ENCODE data around the gene ZSWIM8.

DNA sequence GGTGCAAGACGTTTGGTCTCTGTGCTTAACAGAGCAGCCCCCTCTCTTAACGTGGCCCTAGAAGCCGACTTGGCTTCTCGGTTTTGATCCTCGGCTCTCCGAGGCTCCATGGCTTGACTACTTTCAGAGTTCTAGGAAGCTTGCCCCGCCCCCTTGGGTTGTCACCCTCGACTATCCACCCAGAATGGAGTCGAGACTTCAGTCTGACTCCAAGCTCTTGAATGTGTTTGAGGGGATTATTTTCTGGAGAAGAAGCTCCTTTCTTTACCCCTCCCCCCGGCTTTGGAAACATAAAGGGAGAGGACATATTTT lies 40.8 kb upstream of the ZSWIM8 start:
- TF ChIP-seq, protein P1, sequence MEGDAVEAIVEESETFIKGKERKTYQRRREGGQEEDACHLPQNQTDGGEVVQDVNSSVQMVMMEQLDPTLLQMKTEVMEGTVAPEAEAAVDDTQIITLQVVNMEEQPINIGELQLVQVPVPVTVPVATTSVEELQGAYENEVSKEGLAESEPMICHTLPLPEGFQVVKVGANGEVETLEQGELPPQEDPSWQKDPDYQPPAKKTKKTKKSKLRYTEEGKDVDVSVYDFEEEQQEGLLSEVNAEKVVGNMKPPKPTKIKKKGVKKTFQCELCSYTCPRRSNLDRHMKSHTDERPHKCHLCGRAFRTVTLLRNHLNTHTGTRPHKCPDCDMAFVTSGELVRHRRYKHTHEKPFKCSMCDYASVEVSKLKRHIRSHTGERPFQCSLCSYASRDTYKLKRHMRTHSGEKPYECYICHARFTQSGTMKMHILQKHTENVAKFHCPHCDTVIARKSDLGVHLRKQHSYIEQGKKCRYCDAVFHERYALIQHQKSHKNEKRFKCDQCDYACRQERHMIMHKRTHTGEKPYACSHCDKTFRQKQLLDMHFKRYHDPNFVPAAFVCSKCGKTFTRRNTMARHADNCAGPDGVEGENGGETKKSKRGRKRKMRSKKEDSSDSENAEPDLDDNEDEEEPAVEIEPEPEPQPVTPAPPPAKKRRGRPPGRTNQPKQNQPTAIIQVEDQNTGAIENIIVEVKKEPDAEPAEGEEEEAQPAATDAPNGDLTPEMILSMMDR (IDR thresholded peaks at IDR 0.05), result no peak
- TF ChIP-seq OVOL2 (CRISPR knock-in tag; IDR thresholded peaks at IDR 0.05; ENCODE audit: borderline replicate concordance) (no peak), ETV6 (CRISPR knock-in tag; IDR thresholded peaks at IDR 0.05) (no peak), NR2C2 (CRISPR knock-in tag; IDR thresholded peaks at IDR 0.05) (no peak), SMAD3 (CRISPR knock-in tag; IDR thresholded peaks at IDR 0.05; ENCODE audit: borderline replicate concordance) (no peak), ZNF263 (CRISPR knock-in tag; IDR thresholded peaks at IDR 0.05; ENCODE audit: low read depth) (no peak), E2F5 (CRISPR knock-in tag; IDR thresholded peaks at IDR 0.05) (no peak), ZNF416 (CRISPR knock-in tag; IDR thresholded peaks at IDR 0.05) (no peak), ATF3 (CRISPR knock-in tag; conservative IDR thresholded peaks at IDR 0.05) (no peak), ATF6 (CRISPR knock-in tag; IDR thresholded peaks at IDR 0.05) (no peak), MYBL2 (CRISPR knock-in tag; IDR thresholded peaks at IDR 0.05) (no peak)
- TF ChIP-seq, protein P2, sequence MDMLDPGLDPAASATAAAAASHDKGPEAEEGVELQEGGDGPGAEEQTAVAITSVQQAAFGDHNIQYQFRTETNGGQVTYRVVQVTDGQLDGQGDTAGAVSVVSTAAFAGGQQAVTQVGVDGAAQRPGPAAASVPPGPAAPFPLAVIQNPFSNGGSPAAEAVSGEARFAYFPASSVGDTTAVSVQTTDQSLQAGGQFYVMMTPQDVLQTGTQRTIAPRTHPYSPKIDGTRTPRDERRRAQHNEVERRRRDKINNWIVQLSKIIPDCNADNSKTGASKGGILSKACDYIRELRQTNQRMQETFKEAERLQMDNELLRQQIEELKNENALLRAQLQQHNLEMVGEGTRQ (CRISPR knock-in tag; IDR thresholded peaks at IDR 0.05), result no peak
- TF ChIP-seq, protein P3, sequence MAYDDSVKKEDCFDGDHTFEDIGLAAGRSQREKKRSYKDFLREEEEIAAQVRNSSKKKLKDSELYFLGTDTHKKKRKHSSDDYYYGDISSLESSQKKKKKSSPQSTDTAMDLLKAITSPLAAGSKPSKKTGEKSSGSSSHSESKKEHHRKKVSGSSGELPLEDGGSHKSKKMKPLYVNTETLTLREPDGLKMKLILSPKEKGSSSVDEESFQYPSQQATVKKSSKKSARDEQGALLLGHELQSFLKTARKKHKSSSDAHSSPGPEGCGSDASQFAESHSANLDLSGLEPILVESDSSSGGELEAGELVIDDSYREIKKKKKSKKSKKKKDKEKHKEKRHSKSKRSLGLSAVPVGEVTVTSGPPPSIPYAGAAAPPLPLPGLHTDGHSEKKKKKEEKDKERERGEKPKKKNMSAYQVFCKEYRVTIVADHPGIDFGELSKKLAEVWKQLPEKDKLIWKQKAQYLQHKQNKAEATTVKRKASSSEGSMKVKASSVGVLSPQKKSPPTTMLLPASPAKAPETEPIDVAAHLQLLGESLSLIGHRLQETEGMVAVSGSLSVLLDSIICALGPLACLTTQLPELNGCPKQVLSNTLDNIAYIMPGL (CRISPR knock-in tag; IDR thresholded peaks at IDR 0.05), result no peak

Data from WTC11 (cell line).